Keratinocyte (primary cell): ENCODE measurements around the gene TRAPPC3L. TPM values are rescaled to one million over a fixed set of nuclear protein-coding genes. Genes with fewer than 3 reads are reported as not detected.

Experiments
- DNase-seq: peaks from one replicate; pipeline ENCODE4 v3.0.0-alpha.2; 2011; ENCODE audit warnings: low read depth, missing footprints, low spot score
- FAIRE-seq: peaks from 2 replicates; lab custom pipeline; 2011; peaks lifted over from hg19 to GRCh38; lab: Jason Lieb, UNC
- H2AFZ ChIP-seq: 2 replicates; pipeline ENCODE4 v1.6.0; 2012; ENCODE audit warnings: low read length, control low read depth, inconsistent platforms; ENCODE audit not compliant: control insufficient read depth
- H3K27ac ChIP-seq: 2 replicates; pipeline ENCODE4 v1.5.1; 2011; ENCODE audit warnings: low read length; ENCODE audit not compliant: control insufficient read depth, insufficient read depth
- H3K27me3 ChIP-seq: 3 replicates; pipeline ENCODE4 v1.6.0; 2011; ENCODE audit warnings: low read length; ENCODE audit not compliant: control insufficient read depth, insufficient read depth; ENCODE audit errors: extremely low read depth
- H3K36me3 ChIP-seq, 2 experiments: 2 replicates in 1 of 2; 3 replicates in 1 of 2; pipeline ENCODE4 v1.5.1; 2011; ENCODE audit warnings: low read length in 2 of 2, mild to moderate bottlenecking in 1 of 2; ENCODE audit not compliant: control insufficient read depth in 2 of 2, insufficient read depth in 2 of 2; ENCODE audit errors: extremely low read depth in 1 of 2
- H3K4me1 ChIP-seq: 3 replicates; pipeline ENCODE4 v1.5.1; 2011; ENCODE audit warnings: low read length; ENCODE audit not compliant: control insufficient read depth, insufficient read depth; ENCODE audit errors: extremely low read depth
- H3K4me2 ChIP-seq: 3 replicates; pipeline ENCODE4 v1.6.0; 2011; ENCODE audit warnings: low read depth, low read length; ENCODE audit not compliant: control insufficient read depth, insufficient read depth; ENCODE audit errors: extremely low read depth
- H3K4me3 ChIP-seq, 3 experiments: fragments of 200-600 bp in 1 of 3; sonication (generic) in 1 of 3; 2 replicates in 2 of 3; 3 replicates in 1 of 3; pipeline ENCODE4 v1.5.1; 2011 to 2016; ENCODE audit warnings: low read length in 3 of 3, mild to moderate bottlenecking in 3 of 3, control low read depth in 2 of 3, inconsistent platforms in 1 of 3, low read depth in 1 of 3, mixed read lengths in 1 of 3, mixed run types in 1 of 3, moderate library complexity in 1 of 3; ENCODE audit not compliant: control insufficient read depth in 2 of 3, insufficient read depth in 2 of 3; ENCODE audit errors: extremely low read depth in 1 of 3
- H3K79me2 ChIP-seq: 2 replicates; pipeline ENCODE4 v1.6.0; 2012; ENCODE audit warnings: low read length; ENCODE audit not compliant: control insufficient read depth, insufficient read depth
- H3K9ac ChIP-seq: 3 replicates; pipeline ENCODE4 v1.6.0; 2011; ENCODE audit warnings: low read length; ENCODE audit not compliant: control insufficient read depth, insufficient read depth; ENCODE audit errors: extremely low read depth
- H3K9me1 ChIP-seq: 3 replicates; pipeline ENCODE4 v1.6.0; 2011; ENCODE audit warnings: low read length; ENCODE audit not compliant: control insufficient read depth, insufficient read depth; ENCODE audit errors: extremely low read depth
- H3K9me3 ChIP-seq: 2 replicates; pipeline ENCODE4 v1.5.1; 2012; ENCODE audit warnings: low read depth, low read length; ENCODE audit not compliant: control insufficient read depth
- H4K20me1 ChIP-seq: 3 replicates; pipeline ENCODE4 v1.6.0; 2011; ENCODE audit warnings: low read length; ENCODE audit not compliant: control insufficient read depth, insufficient read depth; ENCODE audit errors: extremely low read depth
- EZH2 ChIP-seq: IDR thresholded peaks from one replicate; pipeline ENCODE4 v1.6.1; 2012; ENCODE audit warnings: inconsistent platforms, mild to moderate bottlenecking, low read length, moderate library complexity
- dilution Hi-C: fragments of 300-500 bp; cut with MboI; formaldehyde crosslinking; loops from one replicate; pipeline ENCODE4 v1.7.0; 2020; ENCODE audit warnings: low sequenced_read_pairs; ENCODE audit not compliant: extremely low pct_ligation_motif_present
- polyA plus RNA-seq, 5 experiments: library from polyadenylated mRNA; depleted of rRNA in 3 of 5; stranded (reverse) in 3 of 5; stranded (forward) in 1 of 5; unstranded in 1 of 5; fragments of >200 nt; gene quantifications; 1 replicate in 1 of 5; 2 replicates in 3 of 5; 3 replicates in 1 of 5; pipeline versions ENCODE4 v1.2.1 to v1.2.3, GENCODE V29; 2011 to 2012; ENCODE audit warnings: missing spikeins in 2 of 5, low read depth in 1 of 5, low replicate concordance in 1 of 5
- TF ChIP-seq, protein P1 (sequence below), 3 experiments: IDR thresholded peaks in 1 of 3; conservative IDR thresholded peaks in 1 of 3; optimal IDR thresholded peaks in 1 of 3; 2 replicates in 2 of 3; 3 replicates in 1 of 3; pipeline versions ENCODE3 to v1.5.1; 2011; ENCODE audit warnings: low read length in 3 of 3, mild to moderate bottlenecking in 3 of 3, moderate library complexity in 2 of 3, control low read depth in 1 of 3, inconsistent platforms in 1 of 3; ENCODE audit not compliant: insufficient read depth in 2 of 3; ENCODE audit errors: extremely low read depth in 1 of 3

The TRAPPC3L gene
- polyA plus RNA-seq, 1 donor (not counting 4 experiments of a cell fraction or from before 2014, with no cell fraction given): 0.31 TPM

DNA sequence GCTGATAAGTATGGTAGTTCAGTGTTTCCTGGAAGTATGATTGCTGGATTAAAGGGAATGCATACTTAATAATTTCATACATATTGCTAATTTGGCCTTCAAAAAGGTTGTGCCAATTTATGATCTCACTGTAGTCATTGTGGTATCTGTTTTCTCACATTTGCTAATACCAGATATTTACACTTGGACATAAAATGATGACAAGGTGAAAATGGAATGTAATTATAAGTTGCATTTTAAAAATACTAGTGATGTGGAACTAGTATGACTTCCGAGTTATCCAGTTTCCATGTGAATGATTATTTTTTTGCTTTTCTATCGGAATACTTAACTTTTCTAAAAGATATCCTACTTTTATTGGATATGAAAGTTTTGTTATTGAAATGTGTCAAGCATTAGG lies 41.3 kb upstream of the TRAPPC3L start:
- no peaks in the 10 kb centered on the region for H3K4me1 ChIP-seq
- no peak for DNase-seq
- no peaks in the 10 kb centered on the region for H3K27me3 ChIP-seq
- peaks cover 5 to 17% of the 10 kb centered on the region in 2 experiments for H3K36me3 ChIP-seq
- dilution Hi-C loops: no loop called here
- H2AFZ ChIP-seq: no peak overlapping the region
- H3K79me2 ChIP-seq: peaks cover 6% of the 10 kb centered on the region
- TF ChIP-seq EZH2: no peak
- TF ChIP-seq, protein P1, sequence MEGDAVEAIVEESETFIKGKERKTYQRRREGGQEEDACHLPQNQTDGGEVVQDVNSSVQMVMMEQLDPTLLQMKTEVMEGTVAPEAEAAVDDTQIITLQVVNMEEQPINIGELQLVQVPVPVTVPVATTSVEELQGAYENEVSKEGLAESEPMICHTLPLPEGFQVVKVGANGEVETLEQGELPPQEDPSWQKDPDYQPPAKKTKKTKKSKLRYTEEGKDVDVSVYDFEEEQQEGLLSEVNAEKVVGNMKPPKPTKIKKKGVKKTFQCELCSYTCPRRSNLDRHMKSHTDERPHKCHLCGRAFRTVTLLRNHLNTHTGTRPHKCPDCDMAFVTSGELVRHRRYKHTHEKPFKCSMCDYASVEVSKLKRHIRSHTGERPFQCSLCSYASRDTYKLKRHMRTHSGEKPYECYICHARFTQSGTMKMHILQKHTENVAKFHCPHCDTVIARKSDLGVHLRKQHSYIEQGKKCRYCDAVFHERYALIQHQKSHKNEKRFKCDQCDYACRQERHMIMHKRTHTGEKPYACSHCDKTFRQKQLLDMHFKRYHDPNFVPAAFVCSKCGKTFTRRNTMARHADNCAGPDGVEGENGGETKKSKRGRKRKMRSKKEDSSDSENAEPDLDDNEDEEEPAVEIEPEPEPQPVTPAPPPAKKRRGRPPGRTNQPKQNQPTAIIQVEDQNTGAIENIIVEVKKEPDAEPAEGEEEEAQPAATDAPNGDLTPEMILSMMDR (optimal IDR thresholded peaks at IDR 0.05 in 1 of 3, IDR thresholded peaks at IDR 0.05 in 1 of 3, conservative IDR thresholded peaks at IDR 0.05 in 1 of 3; ENCODE audit: extremely low read depth in 1 of 3, insufficient read depth in 2 of 3, low read length in 3 of 3): no peak
- no peaks in the 10 kb centered on the region for H3K9me3 ChIP-seq
- H3K4me2 ChIP-seq: no peak overlapping the region
- no peaks in the 10 kb centered on the region for H4K20me1 ChIP-seq
- H3K9ac ChIP-seq: no peak overlapping the region
- H3K9me1 ChIP-seq: no peaks in the 10 kb centered on the region
- H3K27ac ChIP-seq: peak overlapping the region; percentile 36
- H3K4me3 ChIP-seq: no peak overlapping the region
- no peak for FAIRE-seq

DNA sequence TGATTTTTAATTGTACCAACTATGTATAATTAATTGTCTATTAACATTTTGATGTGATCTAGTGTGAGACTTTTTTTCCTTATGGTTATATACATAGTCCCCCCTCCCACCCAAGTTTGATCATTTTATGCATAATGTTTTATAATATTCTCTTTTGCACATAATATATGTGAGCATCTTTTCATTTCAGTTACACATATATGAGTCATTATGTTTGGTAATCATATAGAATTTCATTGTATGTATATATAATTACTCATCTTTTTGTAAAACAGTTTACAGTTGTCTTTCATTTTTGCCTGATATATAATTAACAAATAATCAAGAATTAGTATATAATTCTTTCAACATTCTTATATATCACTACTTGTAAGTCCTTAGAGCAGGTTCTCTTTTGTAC lies 40.8 kb upstream of the TRAPPC3L start:
- H3K4me2 ChIP-seq: no peak overlapping the region

More for the DNA sequence above, 40.8 kb upstream of the TRAPPC3L start:
- dilution Hi-C loops: no loop called here
- Histone ChIP-seq H3K36me3 (peaks cover 2 to 13% of the 10 kb centered on the region in 2 experiments), H4K20me1 (no peaks in the 10 kb centered on the region), H3K4me3 (no peak overlapping the region), H3K9ac (no peak overlapping the region), H3K9me3 (no peaks in the 10 kb centered on the region), H3K4me1 (no peaks in the 10 kb centered on the region), H3K9me1 (no peaks in the 10 kb centered on the region), H2AFZ (no peak overlapping the region), H3K27me3 (no peaks in the 10 kb centered on the region), H3K79me2 (peaks cover 8% of the 10 kb centered on the region), H3K27ac (peak overlapping the region; percentile 36)
- DNase-seq: no peak
- TF ChIP-seq EZH2: no peak
- TF ChIP-seq, protein P1 (optimal IDR thresholded peaks at IDR 0.05 in 1 of 3, IDR thresholded peaks at IDR 0.05 in 1 of 3, conservative IDR thresholded peaks at IDR 0.05 in 1 of 3; ENCODE audit: extremely low read depth in 1 of 3, insufficient read depth in 2 of 3, low read length in 3 of 3): no peak
- FAIRE-seq: no peak
